Putamen (tissue), 1 donor: ENCODE data around the gene POU2AF1.
"Not testable (repeated sequence)": the region's sequence is repeated elsewhere in the genome, so short reads cannot be mapped to it uniquely, and the experiment has no call there.

Experiments used
- DNase-seq: peaks from one replicate; pipeline ENCODE4 v3.0.0-alpha.2; 2016; ENCODE audit warnings: low spot score

POU2AF1 gene

DNA sequence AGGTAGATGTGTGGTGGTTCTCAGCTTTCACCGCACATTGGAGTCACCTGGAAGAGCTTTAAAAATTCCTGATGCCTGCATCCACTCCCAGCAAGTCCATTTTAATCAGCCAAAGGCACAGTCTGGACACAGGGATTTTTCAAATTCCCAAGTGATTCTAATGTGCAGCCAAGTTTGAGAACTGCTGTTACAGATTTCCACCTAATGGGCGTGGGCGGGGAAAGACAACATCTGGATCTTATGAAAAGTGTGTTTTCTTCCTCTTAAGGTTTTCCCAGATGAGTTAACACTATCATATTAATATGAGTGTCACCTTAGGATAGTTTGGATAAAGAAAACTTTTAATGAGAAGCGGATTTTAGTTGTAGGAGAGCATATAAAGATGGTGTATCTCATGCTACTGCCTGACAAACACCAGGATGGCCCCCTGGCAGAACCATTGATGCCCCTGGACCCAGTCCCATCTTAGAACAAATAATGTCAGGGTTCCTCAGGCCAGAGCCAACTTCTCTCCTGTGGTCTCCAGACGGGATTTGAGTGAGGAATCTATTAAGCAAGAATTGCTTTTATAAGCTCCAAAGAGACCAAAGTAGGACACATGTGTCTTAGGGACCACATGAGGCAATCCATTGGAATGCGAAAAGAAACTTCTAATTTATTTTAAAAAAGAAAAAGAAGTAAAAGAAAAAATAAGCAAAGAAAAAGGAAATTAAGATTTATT is 31.9 kb downstream of the POU2AF1 start:
- DNase-seq = no peak

GRCh38 chr11:111344032-111344431 is 35.0 kb downstream of the POU2AF1 start:
- no peak for DNase-seq

DNA sequence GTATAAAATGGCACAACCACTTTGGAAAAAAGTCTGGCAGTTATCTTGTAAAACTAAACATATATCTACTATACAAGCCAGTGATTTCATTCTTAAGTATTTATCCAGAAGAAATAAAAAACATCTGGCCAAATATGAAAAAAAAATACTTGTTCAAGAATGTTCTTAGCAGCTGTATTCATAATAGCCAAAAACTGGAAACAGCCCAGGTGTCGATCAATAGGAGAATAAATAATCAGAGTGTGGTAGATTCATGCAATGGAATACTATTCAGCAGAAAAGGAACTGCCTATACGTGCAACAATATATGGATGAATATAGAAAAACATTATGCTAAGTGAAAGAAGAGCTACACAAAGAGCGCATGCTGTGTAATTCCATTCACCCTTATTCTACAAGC is 36.7 kb downstream of the POU2AF1 start:
- DNase-seq = no peak

DNA sequence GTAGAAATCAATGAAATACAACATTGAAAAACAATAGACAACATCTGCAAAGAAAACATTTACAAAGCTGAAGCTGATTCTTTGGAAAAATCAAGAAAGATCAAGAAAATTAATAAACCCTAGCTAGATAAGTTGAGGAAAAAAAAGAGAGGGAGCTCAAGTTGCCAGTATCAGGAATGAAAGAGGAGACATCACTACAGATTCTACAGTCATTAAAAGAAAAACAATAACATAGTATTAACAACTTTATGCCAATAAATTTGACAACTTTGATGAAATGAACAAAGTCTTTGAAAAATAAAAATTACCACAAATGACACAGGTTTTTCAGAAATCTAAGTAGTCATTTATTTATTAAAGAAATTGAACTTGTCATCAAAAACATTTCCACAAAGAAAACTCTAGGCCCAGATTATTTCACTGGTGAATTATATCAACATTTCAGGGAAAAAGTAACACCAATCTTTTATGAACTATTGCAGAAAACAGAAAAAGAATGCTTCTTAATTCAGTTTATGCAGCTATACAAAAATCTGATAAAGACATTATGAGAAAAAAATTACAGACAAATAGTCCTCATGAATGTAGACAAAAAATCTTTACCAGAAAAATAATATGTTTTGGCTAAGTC is 39.2 kb downstream of the POU2AF1 start:
- DNase-seq = no peak

GRCh38 chr11:111336582-111337256 is 42.4 kb downstream of the POU2AF1 start:
- DNase-seq = no peak

DNA sequence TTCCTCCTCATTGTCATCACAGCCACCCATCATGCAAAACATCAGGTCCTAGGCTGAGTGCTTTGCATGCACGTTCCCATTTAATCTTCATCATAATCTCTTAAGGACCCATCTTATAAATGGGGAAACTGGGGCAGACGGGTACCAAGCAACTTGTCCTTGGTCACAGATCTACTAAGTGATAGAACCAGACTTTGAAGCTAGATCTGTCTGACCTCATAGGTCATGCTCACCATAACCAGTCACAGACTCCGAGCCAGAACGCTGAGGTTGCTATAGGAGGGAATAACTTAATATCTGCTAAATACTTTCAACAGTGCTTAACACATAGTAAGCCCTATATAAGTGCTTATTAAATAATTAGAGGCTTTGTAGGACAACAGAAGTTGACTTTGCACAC is 43.0 kb downstream of the POU2AF1 start:
- DNase-seq = no peak

GRCh38 chr11:111335549-111335948 is 43.5 kb downstream of the POU2AF1 start:
- no peak for DNase-seq

DNA sequence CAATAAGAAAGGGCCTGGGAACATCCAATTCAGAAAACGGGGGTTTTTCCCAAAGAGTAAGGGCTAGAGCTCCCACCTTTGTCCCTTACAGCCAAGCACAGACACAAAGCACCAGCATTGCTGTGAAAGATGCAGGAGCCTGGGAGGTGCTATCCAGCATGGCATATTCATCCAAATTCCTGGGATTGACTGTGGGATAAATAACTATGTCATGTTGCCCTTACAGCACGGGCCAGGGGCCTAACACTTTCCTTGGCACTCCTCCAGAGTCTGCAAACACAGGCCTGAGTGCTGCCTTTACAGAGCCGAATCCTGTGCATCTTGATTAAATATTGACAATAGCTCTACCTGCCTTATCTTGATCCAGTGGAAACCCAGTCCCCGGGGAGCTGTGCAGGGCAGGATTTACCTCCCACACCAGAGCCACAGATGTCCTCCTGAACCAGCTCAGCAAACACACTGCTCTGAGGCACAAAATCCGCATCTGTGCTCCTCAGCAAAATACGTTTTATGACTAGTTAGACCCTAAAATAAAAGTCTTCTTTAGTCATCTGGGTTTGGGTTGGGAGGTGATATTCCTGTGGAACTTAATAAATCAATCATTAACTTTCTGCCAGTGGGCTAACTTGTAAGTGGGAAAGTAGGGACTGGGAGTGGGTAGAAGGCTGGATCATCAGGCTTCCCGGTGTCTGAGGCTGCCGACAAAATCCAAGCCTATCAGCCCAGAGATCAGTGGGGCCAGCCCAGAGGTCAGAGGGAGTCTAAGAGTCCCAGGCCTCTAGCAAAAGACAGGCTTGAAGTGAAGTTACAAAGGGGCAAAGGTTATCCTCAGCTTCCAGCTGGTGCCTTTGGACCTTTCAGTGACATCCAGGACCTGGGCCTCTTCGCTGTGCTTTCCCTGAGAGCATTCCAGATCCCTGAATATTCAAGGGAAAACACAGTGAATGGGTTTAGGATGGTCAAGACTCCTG is 44.3 kb downstream of the POU2AF1 start:
- DNase-seq = no peak

DNA sequence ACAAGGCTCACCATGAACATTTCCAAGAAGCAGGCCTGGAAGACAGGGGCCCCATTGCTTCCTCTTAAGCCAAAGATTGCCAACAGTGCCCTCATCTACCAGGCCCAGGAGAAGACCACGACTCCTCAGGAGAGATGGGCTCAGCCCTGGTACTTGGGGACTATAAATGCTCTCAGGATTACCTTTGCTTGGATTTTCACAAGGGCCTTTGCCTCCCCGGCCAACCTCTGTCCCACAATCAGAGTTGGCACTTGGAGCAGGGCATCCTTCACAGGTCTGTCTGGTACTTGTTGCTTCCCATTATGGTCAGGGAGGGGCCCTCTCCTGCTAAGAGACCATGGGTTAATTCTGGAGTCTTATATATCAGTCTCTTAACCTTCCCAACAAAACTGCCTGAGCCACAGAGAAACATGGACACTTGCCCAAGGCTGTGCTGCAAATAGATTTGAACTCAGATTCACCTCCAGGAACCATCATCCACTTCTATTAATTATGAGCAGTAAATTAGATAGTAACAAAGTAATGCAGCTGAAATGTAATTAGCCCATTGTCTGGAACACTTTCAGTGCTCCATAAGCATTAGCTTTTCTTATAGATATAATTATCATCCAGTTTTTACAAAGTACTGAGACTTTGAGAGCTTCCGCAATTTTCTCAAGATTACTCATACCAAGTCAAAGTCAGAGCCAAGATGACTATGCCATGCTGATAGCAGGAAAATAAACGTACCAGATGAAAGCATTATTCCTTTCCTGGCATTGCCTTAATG is 47.2 kb downstream of the POU2AF1 start:
- DNase-seq = no peak

DNA sequence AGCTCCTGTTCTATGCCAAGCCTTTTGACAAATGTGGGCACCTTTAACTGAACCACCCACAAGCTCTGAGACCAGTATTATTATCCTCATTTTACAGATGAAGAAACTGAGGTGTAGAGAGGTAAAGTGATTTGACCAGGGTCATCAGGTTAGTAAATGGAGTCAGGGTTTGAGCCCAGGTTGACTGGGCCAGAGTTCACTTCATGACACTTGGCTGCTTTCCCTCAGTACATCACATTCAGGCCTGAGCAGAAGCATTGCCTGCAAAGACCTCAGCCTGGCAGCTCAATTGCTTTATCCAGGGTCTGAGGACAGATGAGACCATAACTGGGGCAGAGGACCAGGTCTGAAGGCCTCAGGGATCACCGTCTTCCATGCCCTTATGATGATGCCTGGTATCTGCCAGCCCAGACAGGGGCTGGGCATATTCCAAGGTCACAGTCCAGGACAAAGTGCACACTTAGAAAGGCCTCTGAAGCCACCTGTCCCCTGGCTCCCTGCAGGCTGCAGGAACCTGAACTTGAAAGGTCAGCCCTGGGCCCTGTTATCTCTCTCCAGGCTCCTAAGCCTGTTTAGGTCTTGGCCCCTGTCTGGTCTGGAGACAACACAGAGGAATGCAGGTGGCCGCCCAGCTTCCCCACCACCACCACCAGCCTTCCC is 48.7 kb downstream of the POU2AF1 start:
- no peak for DNase-seq

GRCh38 chr11:111329306-111330204 is 49.5 kb downstream of the POU2AF1 start:
- DNase-seq = peak; percentile 62

GRCh38 chr11:111327908-111328624 is 51.0 kb downstream of the POU2AF1 start:
- DNase-seq = no peak

GRCh38 chr11:111326824-111327223 is 52.3 kb downstream of the POU2AF1 start:
- no peak for DNase-seq

- DNase-seq = no peak
Measured at GRCh38 chr11:111325259-111325658, 53.8 kb downstream of the POU2AF1 start.

DNA sequence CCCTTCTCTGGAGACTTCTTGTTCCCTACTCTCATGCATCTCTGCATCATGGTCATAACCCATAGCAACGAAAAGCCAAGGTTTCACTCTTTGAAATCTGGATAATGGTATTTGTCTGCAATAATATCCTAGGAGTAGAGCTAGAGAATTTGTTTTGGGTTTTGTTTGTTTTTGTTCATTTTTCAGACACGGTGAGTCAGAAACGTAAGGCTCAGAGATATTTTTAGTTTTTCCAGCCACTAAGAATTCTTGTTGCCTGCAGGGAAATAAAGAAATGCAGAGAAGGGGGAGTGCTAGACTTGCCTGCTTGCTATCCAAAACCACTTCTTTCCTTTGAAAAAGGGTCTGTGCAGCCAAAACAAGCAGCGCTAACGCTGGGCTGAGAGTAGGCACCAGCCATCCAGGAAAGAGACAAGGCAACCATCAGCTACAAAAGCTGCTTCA is 54.8 kb downstream of the POU2AF1 start:
- DNase-seq = no peak

DNA sequence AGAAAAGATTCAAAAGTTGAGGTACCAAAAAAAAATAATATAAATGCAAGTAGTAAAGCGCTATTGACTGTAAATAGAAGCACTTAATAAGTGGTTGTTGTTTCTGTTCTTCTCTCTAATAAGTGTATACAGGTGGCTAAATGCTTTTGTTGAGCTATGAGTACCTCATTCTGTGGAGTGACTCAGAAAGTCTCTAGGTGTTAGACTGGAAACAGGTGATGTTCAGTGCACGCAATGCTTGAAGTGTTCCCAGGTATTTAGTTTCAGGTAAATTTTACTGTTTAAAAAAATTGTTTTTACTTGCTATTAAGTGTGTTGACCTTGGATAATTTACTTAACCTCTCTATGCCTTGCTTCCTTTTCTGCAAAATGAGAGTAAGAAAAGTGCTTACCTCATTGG is 56.5 kb downstream of the POU2AF1 start:
- no peak for DNase-seq

DNA sequence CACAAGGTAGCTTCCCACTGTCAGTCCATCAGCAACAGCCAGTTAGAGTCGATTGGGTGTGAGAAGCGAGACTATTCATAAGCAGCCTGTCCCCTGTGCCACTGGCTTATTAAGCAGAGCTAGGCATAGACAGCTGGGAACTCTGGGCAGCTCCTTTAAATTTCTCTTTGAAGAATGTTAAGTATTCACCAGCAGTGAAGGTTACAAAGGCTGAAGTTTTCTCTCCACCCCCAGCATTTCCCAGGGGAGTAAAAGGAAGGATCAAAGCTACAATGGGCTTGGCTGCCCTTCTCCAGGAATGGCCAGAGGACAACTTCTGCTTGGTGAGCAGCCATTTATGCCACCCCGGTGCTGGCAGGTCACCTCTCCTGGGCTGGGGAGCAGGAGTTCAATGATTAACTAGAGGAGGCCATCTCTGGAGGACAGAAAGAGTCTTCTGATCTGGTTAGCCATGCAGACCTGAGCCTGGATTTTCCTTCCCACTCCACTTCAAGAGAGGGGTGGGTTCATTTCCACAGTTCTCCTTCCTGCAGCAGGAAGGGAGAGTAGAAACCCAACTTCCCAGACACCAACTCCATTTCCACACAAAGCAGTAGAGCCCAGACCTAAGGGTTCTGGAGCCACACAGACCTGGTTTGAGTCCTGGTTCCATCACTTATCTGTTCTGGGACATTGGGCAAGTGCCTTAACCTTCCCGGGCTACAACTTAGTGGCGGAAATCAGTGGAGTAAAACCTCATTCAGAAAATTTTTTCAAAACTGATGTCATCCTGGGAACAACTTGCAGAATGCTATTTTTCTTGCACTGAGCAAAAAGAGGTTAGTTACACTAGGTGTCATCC is 58.1 kb downstream of the POU2AF1 start:
- no peak for DNase-seq

DNA sequence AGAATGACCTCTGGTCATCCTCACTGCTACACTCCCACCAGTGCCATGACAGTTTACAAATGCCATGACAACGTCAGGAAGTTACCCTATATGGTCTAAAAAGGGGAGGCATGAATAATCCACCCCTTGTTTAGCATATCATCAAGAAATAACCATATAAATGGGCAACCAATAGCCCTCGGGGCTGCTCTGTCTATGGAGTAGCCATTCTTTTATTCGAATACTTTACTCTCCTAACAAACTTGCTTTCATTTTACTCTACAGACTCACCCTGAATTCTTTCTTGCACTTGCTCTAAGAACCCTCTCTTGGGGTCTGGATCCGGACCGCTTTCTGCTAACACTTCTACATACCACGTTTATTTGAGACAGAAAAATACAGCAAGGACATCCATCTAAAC is 58.9 kb downstream of the POU2AF1 start:
- DNase-seq = not testable (repeated sequence)
